ENCODE data around the gene FGF1.

DNA sequence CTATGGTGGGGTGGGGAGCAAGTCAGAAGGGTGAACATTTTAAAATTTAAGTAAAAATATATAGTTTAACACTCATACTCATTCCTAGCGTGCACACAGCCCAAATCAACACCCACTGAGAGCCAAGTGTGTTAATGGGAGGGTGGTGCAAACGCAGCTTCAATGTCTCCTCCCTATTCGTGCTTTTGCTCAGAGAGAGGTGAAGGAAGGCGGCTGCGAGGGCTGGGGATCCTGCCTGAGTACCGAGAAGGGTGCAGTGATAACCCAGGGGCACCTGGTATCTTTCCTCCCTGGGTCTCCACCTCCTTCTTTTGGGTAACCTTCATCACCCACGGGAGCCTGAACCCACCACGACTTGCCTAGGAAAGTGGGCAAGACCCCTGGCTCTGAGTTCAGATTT is 35.0 kb downstream of the FGF1 start:
- TF ChIP-seq, protein P1, sequence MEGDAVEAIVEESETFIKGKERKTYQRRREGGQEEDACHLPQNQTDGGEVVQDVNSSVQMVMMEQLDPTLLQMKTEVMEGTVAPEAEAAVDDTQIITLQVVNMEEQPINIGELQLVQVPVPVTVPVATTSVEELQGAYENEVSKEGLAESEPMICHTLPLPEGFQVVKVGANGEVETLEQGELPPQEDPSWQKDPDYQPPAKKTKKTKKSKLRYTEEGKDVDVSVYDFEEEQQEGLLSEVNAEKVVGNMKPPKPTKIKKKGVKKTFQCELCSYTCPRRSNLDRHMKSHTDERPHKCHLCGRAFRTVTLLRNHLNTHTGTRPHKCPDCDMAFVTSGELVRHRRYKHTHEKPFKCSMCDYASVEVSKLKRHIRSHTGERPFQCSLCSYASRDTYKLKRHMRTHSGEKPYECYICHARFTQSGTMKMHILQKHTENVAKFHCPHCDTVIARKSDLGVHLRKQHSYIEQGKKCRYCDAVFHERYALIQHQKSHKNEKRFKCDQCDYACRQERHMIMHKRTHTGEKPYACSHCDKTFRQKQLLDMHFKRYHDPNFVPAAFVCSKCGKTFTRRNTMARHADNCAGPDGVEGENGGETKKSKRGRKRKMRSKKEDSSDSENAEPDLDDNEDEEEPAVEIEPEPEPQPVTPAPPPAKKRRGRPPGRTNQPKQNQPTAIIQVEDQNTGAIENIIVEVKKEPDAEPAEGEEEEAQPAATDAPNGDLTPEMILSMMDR (IDR thresholded peaks at IDR 0.05; ENCODE audit: low read length), result no peak
- no peak for TF ChIP-seq EZH2 (IDR thresholded peaks at IDR 0.05; ENCODE audit: borderline replicate concordance, low read length)
